K562 (cell line): ENCODE measurements around the gene ZNF668. TPM values are rescaled to one million over a fixed set of nuclear protein-coding genes. Genes with fewer than 3 reads are reported as not detected.
A peak's percentile ranks its signal among the peaks of the same experiment; 100 is the strongest.

Experiments used
- ARNT ChIP-seq, 2 experiments: fragments of 450-650 bp; IDR thresholded peaks; 2 replicates each; pipeline ENCODE4 v1.6.1; 2016; ENCODE audit warnings: mild to moderate bottlenecking in 1 of 2
- ESRRA ChIP-seq: fragments of 450-650 bp; IDR thresholded peaks from 2 replicates; pipeline ENCODE4 v1.6.1; 2014; ENCODE audit warnings: low read depth, mild to moderate bottlenecking, moderate library complexity, borderline replicate concordance
- GABPB1 ChIP-seq: sonication (generic); formaldehyde crosslinking; IDR thresholded peaks from 2 replicates; pipeline ENCODE4 v1.8.0; 2022; ENCODE audit warnings: mild to moderate bottlenecking, missing genetic modification reagents
- POLR2AphosphoS2 ChIP-seq: IDR thresholded peaks from 2 replicates; pipeline ENCODE4 v1.6.1; 2012; ENCODE audit warnings: low read length, improper control_type of control experiment
- ZBTB40 ChIP-seq, 2 experiments: fragments of 450-650 bp in 1 of 2; sonication (generic) in 1 of 2; formaldehyde crosslinking in 1 of 2; IDR thresholded peaks; 2 replicates each; pipeline versions ENCODE4 v1.7.1 to v1.9.0; 2016 to 2022; ENCODE audit warnings: inconsistent platforms in 1 of 2, mild to moderate bottlenecking in 1 of 2, missing genetic modification reagents in 1 of 2
- ZNF395 ChIP-seq: fragments of 200-800 bp; sonication (Bioruptor generic); IDR thresholded peaks from 2 replicates; pipeline ENCODE4 v1.6.1; 2017; ENCODE audit warnings: missing genetic modification characterization, missing compliant biosample characterization
- polyA plus RNA-seq, 8 experiments: library from polyadenylated mRNA; depleted of rRNA in 4 of 8; stranded (reverse) in 5 of 8; unstranded in 3 of 8; fragments of >200 nt; fragmentation: Nextera tagmentation in 2 of 8; fragmentation: Illumina TruSeq in 1 of 8; extraction: Ambion mirVana in 2 of 8; extraction: Trizol in 1 of 8; gene quantifications; 2 replicates each; pipeline versions ENCODE4 v1.2.1 to v1.2.3, GENCODE V29; 2011 to 2014; ENCODE audit warnings: inconsistent platforms in 1 of 8, missing spikeins in 1 of 8
- total RNA-seq, 7 experiments: library from RNA; depleted of rRNA in 6 of 7; stranded (reverse); fragments of >200 nt in 6 of 7; fragmentation: Illumina TruSeq in 2 of 7; extraction: Trizol in 2 of 7; gene quantifications; 2 replicates each; pipeline versions ENCODE4 v1.2.1 to v1.2.3, GENCODE V29; 2011 to 2021; ENCODE audit warnings: low replicate concordance in 1 of 7

ZNF668 gene
- total and polyA plus RNA-seq, 9 of the 15 experiments (the other 6 are each of a cell fraction or from before 2014, with no cell fraction given), result 0.04 to 15.3 (median 3.8) TPM; not detected in 1

- TF ChIP-seq ZBTB40 (IDR thresholded peaks at IDR 0.05) (peak; percentile 98), ZBTB40 (CRISPR knock-in tag; IDR thresholded peaks at IDR 0.05) (no peak), POLR2AphosphoS2 (peak; percentile 90; the same call in 1 of the 2 replicates), GABPB1 (CRISPR knock-in tag) (peak; percentile 95), ARNT (IDR thresholded peaks at IDR 0.05) (no peak), ZNF395 (peak; percentile 65), ESRRA (peak; percentile 38; the same call in 1 of the 2 replicates)
Observed at GRCh38 chr16:31117384-31118222, 43.6 kb upstream of the ZNF668 start, which contains the start of gene KAT8 (continued).
